Esophagus squamous epithelium (tissue), 5 donors: Measurements from ENCODE around the gene KLF5. TPM values are rescaled to one million over a fixed set of nuclear protein-coding genes. Genes with fewer than 3 reads are reported as not detected.
"Not testable (repeated sequence)": the region's sequence is repeated elsewhere in the genome, so short reads cannot be mapped to it uniquely, and the experiment has no call there.

Source experiments
- DNase-seq: peaks from one replicate; lab custom pipeline; 2025; lab: John Stamatoyannopoulos, UW
- H3K27ac ChIP-seq, 4 donors: fragments of 200-600 bp; sonication (generic); one replicate each; pipeline ENCODE4 v1.5.1; 2016 to 2019; ENCODE audit warnings: mild to moderate bottlenecking in 1 of 4
- H3K27me3 ChIP-seq, 4 donors: fragments of 200-600 bp; sonication (generic); 1 replicate in 3 of 4; 2 replicates in 1 of 4; pipeline versions ENCODE4 v1.5.1 to v1.6.0; 2017 to 2021; ENCODE audit warnings: antibody characterized with exemption in 1 of 4
- H3K36me3 ChIP-seq, 3 donors: fragments of 200-600 bp; sonication (generic); one replicate each; pipeline ENCODE4 v1.5.1; 2016 to 2019
- H3K4me1 ChIP-seq, 3 donors: fragments of 200-600 bp; sonication (generic); one replicate each; pipeline ENCODE4 v1.5.1; 2017 to 2019
- H3K4me3 ChIP-seq, 4 donors: fragments of 200-600 bp; sonication (generic); 1 replicate in 3 of 4; 2 replicates in 1 of 4; pipeline ENCODE4 v1.5.1; 2016 to 2019; ENCODE audit warnings: mild to moderate bottlenecking in 2 of 4, moderate library complexity in 1 of 4
- H3K9me3 ChIP-seq, 3 donors: fragments of 200-600 bp; sonication (generic); one replicate each; pipeline ENCODE4 v1.5.1; 2016 to 2019
- POLR2A ChIP-seq, 4 donors: fragments of 450-650 bp; IDR thresholded peaks; one replicate each; pipeline ENCODE4 v1.6.1; 2017; ENCODE audit warnings: antibody characterized with exemption in 4 of 4, mild to moderate bottlenecking in 4 of 4, moderate library complexity in 3 of 4
- WGBS, 2 donors: methylation state at CpG; one replicate each; pipeline ENCODE4 v1.1.5; 2018; 5-methylcytosine and 5-hydroxymethylcytosine counted together
- intact Hi-C: fragments of 100-400 bp; cut with DNase I; formaldehyde crosslinking; loops from one replicate; pipeline ENCODE4 v1.15.0; 2022
- total RNA-seq, 4 donors: library from RNA; depleted of rRNA; stranded (reverse); fragments of >200 nt; gene quantifications; one replicate each; pipeline ENCODE4 v1.1.0, GENCODE V29; 2016
- TF ChIP-seq, protein P1 (sequence below), 6 experiments: fragments of 450-650 bp in 4 of 6; fragments of 200-600 bp in 2 of 6; sonication (generic) in 2 of 6; IDR thresholded peaks; one replicate each; pipeline ENCODE4 v1.5.1; 2016 to 2019; ENCODE audit warnings: antibody characterized with exemption in 6 of 6, mild to moderate bottlenecking in 4 of 6, moderate library complexity in 4 of 6
- donor health status: DM: yes; HTN: yes; CAD: no.

The KLF5 gene
- total RNA-seq, 4 donors from 2014 or later = 181 to 271 (median 230) TPM

DNA sequence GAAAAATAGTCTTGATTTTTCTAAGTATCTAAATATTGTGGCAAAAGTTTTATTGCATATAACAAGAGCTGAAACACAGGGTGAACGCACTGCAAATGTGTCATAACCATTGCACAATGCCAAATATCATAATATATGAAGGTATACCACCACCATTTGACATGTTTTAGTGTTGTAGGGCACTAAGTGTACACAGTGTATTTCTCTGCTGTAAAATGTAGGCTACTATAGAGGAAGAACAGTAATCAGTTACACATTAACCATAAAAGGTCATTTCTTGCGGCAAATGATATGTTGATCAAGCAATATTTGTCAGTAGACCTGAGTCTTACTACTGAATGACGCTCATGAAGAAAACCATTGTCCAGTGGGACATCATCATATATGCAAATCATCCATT is 18.3 kb upstream of the KLF5 start:
- no peaks in the 10 kb centered on the region for H3K36me3 ChIP-seq
- H3K27me3 ChIP-seq = no peaks in the 10 kb centered on the region
- H3K4me3 ChIP-seq = no peak overlapping the region
- no peak overlapping the region for H3K27ac ChIP-seq
- no peak for DNase-seq
- intact Hi-C loops = no loop called here
- 85 to 89% methylated on average over 3 of the region's 3 CpGs for WGBS, 2 donors
- H3K9me3 ChIP-seq = no peaks in the 10 kb centered on the region
- peaks cover 0 to 9% (median 0%) of the 10 kb centered on the region in 3 donors for H3K4me1 ChIP-seq
- TF ChIP-seq, protein P1, sequence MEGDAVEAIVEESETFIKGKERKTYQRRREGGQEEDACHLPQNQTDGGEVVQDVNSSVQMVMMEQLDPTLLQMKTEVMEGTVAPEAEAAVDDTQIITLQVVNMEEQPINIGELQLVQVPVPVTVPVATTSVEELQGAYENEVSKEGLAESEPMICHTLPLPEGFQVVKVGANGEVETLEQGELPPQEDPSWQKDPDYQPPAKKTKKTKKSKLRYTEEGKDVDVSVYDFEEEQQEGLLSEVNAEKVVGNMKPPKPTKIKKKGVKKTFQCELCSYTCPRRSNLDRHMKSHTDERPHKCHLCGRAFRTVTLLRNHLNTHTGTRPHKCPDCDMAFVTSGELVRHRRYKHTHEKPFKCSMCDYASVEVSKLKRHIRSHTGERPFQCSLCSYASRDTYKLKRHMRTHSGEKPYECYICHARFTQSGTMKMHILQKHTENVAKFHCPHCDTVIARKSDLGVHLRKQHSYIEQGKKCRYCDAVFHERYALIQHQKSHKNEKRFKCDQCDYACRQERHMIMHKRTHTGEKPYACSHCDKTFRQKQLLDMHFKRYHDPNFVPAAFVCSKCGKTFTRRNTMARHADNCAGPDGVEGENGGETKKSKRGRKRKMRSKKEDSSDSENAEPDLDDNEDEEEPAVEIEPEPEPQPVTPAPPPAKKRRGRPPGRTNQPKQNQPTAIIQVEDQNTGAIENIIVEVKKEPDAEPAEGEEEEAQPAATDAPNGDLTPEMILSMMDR (IDR thresholded peaks at IDR 0.05) = no peak
- no peak for TF ChIP-seq POLR2A (IDR thresholded peaks at IDR 0.05)

DNA sequence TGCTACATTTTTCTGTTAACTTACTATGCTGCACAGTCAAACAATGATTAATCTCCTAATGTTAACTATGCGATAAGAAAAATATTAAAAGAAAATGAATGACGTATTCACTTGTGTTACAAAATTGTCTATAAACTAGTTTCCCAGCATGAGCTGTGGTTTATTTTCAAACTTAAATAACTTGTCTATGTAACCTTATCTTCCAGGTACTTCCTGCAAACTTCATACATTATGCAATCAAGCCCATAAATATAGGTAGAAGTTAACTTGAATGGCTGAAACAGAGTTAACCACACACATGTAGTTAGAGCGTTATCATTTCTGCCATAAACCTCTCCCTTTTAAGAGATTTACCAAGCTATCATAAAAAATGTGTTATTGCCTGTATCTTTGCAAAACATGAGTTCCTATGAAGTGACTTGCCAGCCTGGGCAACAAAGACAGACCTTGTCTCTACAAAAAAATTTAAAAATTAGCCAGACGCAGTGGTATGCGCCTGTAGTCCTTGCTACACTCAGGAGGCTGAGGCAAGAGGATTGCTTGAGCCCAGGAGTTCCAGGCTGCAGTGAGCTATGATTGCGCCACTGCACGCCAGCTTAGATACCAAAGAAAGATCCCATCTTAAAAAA is 17.7 kb upstream of the KLF5 start:
- no peak for DNase-seq
- intact Hi-C loops = no loop called here
- no peak for TF ChIP-seq POLR2A (IDR thresholded peaks at IDR 0.05)
- TF ChIP-seq, protein P1 (IDR thresholded peaks at IDR 0.05) = no peak
- 82 to 88% methylated on average over 7 of the region's 7 CpGs for WGBS, 2 donors
- Histone ChIP-seq H3K4me1 (peaks cover 0 to 3% (median 0%) of the 10 kb centered on the region in 3 donors), H3K27ac (no peak overlapping the region), H3K9me3 (no peaks in the 10 kb centered on the region), H3K27me3 (no peaks in the 10 kb centered on the region), H3K4me3 (no peak overlapping the region), H3K36me3 (no peaks in the 10 kb centered on the region)

DNA sequence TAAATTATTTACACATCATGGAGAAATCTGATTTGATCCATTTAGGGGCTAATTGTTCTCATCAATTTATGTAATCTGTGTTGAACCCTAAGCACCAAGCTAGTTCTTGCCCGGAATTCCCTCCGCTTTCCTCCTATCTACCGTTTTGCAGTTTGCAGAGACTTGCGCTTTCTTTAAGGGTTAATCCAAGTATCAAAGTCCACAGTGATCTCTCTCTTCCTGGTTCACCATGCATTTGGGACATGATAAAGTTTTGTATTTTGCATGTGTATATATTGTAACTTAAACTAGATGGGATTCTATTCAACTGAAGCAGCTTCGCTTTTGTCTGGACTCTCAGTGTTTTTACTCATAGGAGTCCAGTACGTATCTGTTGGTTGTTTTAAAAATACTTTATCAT is 13.8 kb upstream of the KLF5 start:
- no peaks in the 10 kb centered on the region for H3K27me3 ChIP-seq
- H3K9me3 ChIP-seq = no peaks in the 10 kb centered on the region
- intact Hi-C loops = no loop called here
- TF ChIP-seq POLR2A (IDR thresholded peaks at IDR 0.05) = no peak
- TF ChIP-seq, protein P1 (IDR thresholded peaks at IDR 0.05) = no peak
- no peak for DNase-seq
- WGBS, 2 donors = 88 to 95% methylated on average over 6 of the region's 6 CpGs
- no peak overlapping the region for H3K27ac ChIP-seq
- H3K4me3 ChIP-seq = no peak overlapping the region
- H3K36me3 ChIP-seq = no peaks in the 10 kb centered on the region
- H3K4me1 ChIP-seq = no peaks in the 10 kb centered on the region

DNA sequence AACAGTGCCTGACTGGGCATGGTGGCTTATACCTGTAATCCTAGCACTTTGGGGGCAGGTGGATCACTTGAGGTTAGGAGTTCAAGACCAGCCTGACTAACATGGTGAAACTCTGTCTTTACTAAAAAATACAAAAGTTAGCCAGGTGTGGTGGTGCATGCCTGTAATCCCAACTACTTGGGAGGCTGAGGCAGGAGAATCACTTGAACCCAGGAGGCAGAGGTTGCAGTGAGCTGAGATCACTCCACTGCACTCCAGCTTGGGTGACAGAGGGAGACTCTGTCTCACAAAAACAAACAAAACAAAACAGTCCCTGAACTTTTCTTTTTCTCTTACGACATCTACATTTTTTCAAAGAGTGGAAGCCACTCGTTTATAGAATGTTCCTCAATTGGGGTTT is 10.2 kb upstream of the KLF5 start:
- intact Hi-C loops, H3K4me3 ChIP-seq, H3K27ac ChIP-seq, DNase-seq, H3K36me3 ChIP-seq, H3K9me3 ChIP-seq, H3K27me3 ChIP-seq, H3K4me1 ChIP-seq: not testable (repeated sequence)
- WGBS, 2 donors = 87 to 93% methylated on average over 2 of the region's 2 CpGs

DNA sequence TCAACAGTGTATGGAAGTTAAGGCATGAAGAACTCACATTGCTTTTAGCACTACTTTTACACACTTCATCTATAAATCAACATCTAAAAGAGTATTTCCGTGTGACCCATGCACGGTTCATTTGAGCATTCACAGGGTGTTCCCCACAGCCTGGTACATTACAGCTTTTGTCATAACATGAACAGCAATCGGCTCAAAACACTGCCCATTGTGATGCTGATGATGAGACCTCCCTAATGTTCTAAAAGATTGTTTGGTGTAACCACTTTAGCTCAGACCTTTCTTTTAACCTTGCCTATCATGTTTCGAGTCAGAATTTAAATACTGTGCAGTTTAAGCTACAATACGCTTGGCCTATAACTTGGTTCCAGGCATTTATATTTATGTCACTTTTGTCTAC is 4.1 kb upstream of the KLF5 start:
- no peaks in the 10 kb centered on the region for H3K9me3 ChIP-seq
- intact Hi-C loops = no loop called here
- no peak overlapping the region for H3K4me3 ChIP-seq
- H3K27ac ChIP-seq = peak overlapping the region in 2 of 4 donors; percentile 89 to 95
- H3K4me1 ChIP-seq = peaks cover 0 to 27% (median 0%) of the 10 kb centered on the region in 3 donors
- peaks cover 0 to 18% (median 0%) of the 10 kb centered on the region in 4 donors for H3K27me3 ChIP-seq
- no peaks in the 10 kb centered on the region for H3K36me3 ChIP-seq
- TF ChIP-seq POLR2A (IDR thresholded peaks at IDR 0.05) = no peak
- TF ChIP-seq, protein P1 (IDR thresholded peaks at IDR 0.05) = no peak
- no peak for DNase-seq
- 47 to 57% methylated on average over 5 of the region's 5 CpGs for WGBS, 2 donors
